Esophagus squamous epithelium (tissue), 5 donors: Measurements from ENCODE around the gene NDUFS1. TPM values are rescaled to one million over a fixed set of nuclear protein-coding genes. Genes with fewer than 3 reads are reported as not detected.

ENCODE experiments used
- DNase-seq: peaks from one replicate; lab custom pipeline; 2025; lab: John Stamatoyannopoulos, UW
- H3K27ac ChIP-seq, 4 donors: fragments of 200-600 bp; sonication (generic); one replicate each; pipeline ENCODE4 v1.5.1; 2016 to 2019; ENCODE audit warnings: mild to moderate bottlenecking in 1 of 4
- H3K27me3 ChIP-seq, 4 donors: fragments of 200-600 bp; sonication (generic); 1 replicate in 3 of 4; 2 replicates in 1 of 4; pipeline versions ENCODE4 v1.5.1 to v1.6.0; 2017 to 2021; ENCODE audit warnings: antibody characterized with exemption in 1 of 4
- H3K36me3 ChIP-seq, 3 donors: fragments of 200-600 bp; sonication (generic); one replicate each; pipeline ENCODE4 v1.5.1; 2016 to 2019
- H3K4me1 ChIP-seq, 3 donors: fragments of 200-600 bp; sonication (generic); one replicate each; pipeline ENCODE4 v1.5.1; 2017 to 2019
- H3K4me3 ChIP-seq, 4 donors: fragments of 200-600 bp; sonication (generic); 1 replicate in 3 of 4; 2 replicates in 1 of 4; pipeline ENCODE4 v1.5.1; 2016 to 2019; ENCODE audit warnings: mild to moderate bottlenecking in 2 of 4, moderate library complexity in 1 of 4
- H3K9me3 ChIP-seq, 3 donors: fragments of 200-600 bp; sonication (generic); one replicate each; pipeline ENCODE4 v1.5.1; 2016 to 2019
- POLR2A ChIP-seq, 4 donors: fragments of 450-650 bp; IDR thresholded peaks; one replicate each; pipeline ENCODE4 v1.6.1; 2017; ENCODE audit warnings: antibody characterized with exemption in 4 of 4, mild to moderate bottlenecking in 4 of 4, moderate library complexity in 3 of 4
- WGBS, 2 donors: methylation state at CpG; one replicate each; pipeline ENCODE4 v1.1.5; 2018; 5-methylcytosine and 5-hydroxymethylcytosine counted together
- intact Hi-C: fragments of 100-400 bp; cut with DNase I; formaldehyde crosslinking; loops from one replicate; pipeline ENCODE4 v1.15.0; 2022
- total RNA-seq, 4 donors: library from RNA; depleted of rRNA; stranded (reverse); fragments of >200 nt; gene quantifications; one replicate each; pipeline ENCODE4 v1.1.0, GENCODE V29; 2016
- TF ChIP-seq, protein P1 (sequence below), 6 experiments: fragments of 450-650 bp in 4 of 6; fragments of 200-600 bp in 2 of 6; sonication (generic) in 2 of 6; IDR thresholded peaks; one replicate each; pipeline ENCODE4 v1.5.1; 2016 to 2019; ENCODE audit warnings: antibody characterized with exemption in 6 of 6, mild to moderate bottlenecking in 4 of 6, moderate library complexity in 4 of 6
- donor health status: DM: yes; HTN: yes; CAD: no.

NDUFS1 gene
- total RNA-seq, 4 donors from 2014 or later: 87.5 to 155 (median 95.9) TPM

DNA sequence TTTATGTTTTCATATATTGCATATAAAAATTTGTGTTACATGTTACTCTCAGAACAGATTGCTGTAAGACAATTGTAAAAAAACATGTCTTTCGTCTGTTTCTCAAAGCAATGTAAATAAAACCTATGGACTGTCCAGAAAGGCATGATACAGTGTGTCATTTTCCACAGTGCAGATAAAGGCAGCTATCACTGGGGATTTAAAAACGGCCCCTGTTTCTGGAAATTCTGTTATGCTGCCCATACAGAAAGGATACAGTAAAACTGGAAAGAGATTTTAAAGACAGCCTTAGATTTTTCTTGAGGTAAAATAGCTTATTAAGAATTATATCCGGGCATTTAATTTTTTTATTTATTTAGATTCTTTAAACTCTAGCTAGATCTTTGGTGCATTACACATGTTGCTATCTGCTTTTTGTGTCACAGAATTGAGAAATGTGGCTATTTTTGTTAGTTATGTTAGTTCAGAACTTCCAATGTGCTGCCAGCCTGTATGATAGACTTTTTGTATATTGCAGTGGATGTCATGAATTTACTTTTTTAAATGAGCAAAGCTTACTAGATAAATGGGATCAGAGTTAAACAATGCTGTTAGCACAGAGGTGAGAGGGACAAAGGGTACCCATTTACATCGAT is 72.4 kb downstream of the NDUFS1 start:
- Histone ChIP-seq H3K27me3 (no peaks in the 10 kb centered on the region), H3K4me3 (peak overlapping the region; percentile 86 to 97 (median 92)), H3K27ac (peak overlapping the region; percentile 33 to 100 (median 99)), H3K9me3 (no peaks in the 10 kb centered on the region), H3K36me3 (peaks cover 0 to 20% (median 0%) of the 10 kb centered on the region in 3 donors), H3K4me1 (peaks cover 0 to 50% (median 7%) of the 10 kb centered on the region in 3 donors)
- no peak for TF ChIP-seq POLR2A (IDR thresholded peaks at IDR 0.05)
- TF ChIP-seq, protein P1, sequence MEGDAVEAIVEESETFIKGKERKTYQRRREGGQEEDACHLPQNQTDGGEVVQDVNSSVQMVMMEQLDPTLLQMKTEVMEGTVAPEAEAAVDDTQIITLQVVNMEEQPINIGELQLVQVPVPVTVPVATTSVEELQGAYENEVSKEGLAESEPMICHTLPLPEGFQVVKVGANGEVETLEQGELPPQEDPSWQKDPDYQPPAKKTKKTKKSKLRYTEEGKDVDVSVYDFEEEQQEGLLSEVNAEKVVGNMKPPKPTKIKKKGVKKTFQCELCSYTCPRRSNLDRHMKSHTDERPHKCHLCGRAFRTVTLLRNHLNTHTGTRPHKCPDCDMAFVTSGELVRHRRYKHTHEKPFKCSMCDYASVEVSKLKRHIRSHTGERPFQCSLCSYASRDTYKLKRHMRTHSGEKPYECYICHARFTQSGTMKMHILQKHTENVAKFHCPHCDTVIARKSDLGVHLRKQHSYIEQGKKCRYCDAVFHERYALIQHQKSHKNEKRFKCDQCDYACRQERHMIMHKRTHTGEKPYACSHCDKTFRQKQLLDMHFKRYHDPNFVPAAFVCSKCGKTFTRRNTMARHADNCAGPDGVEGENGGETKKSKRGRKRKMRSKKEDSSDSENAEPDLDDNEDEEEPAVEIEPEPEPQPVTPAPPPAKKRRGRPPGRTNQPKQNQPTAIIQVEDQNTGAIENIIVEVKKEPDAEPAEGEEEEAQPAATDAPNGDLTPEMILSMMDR (IDR thresholded peaks at IDR 0.05): no peak
- intact Hi-C loops: no loop called here
- DNase-seq: no peak
- WGBS, 2 donors: 0 to 1% methylated on average over 4 of the region's 4 CpGs

DNA sequence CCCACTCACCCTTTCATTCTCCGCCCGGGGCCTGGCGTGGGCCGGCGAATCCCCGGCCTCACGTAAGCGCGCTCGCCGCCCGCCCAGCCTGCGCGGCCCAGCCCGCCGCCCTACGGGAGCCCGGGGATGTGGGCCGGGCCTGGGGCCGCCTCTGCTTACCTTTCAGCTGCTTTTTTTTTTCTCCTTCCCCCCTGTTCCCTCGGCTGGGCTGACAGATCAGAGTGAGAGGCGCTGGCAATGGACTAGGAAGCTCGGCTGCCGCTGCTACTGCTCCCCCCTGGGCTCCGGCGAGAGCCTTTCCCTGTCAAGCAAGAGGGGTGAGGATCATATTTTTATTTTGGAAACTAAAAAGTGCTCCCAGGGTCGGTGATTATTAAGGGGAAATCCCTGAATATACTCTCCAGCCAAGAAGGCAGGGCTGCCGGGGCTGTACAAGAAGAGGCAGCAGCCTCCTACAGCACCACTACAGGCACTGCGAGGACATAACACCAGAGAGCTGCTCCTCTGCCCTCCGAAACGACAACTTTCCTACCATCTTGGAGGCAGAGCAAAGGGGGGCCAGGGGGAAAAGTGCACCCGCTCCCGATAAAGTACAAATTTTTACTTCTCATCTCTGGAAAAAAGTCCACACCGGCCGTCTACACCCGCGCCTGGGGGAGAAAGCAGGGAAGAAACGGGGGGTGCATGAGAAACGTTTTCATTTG is 73.3 kb downstream of the NDUFS1 start, which contains the start of gene INO80D:
TSS of gene INO80D (minus strand) at position 433 of the 704 bp plus-strand sequence. CDS start 23,158 bp downstream, outside the sequence.
- DNase-seq: peak; percentile 30
- H3K9me3 ChIP-seq: no peaks in the 10 kb centered on the region
- 0 to 1% methylated on average over 8 to 17 of the region's 39 CpGs for WGBS, 2 donors
- TF ChIP-seq, protein P1 (IDR thresholded peaks at IDR 0.05): peak in 4 of 6 experiments; percentile 42 to 69 (median 55)
- TF ChIP-seq POLR2A (IDR thresholded peaks at IDR 0.05): peak in 2 of 4 donors; percentile 65 to 75
- intact Hi-C loops: no loop called here
- H3K27ac ChIP-seq: peak within 1 kb of the TSS; percentile 99 to 100 (median 99)
- H3K36me3 ChIP-seq: peaks cover 0 to 17% (median 0%) of the 10 kb centered on the region in 3 donors
- H3K4me3 ChIP-seq: peak within 1 kb of the TSS; percentile 86 to 97 (median 92)
- H3K27me3 ChIP-seq: no peaks in the 10 kb centered on the region
- peaks cover 0 to 54% (median 7%) of the 10 kb centered on the region in 3 donors for H3K4me1 ChIP-seq

DNA sequence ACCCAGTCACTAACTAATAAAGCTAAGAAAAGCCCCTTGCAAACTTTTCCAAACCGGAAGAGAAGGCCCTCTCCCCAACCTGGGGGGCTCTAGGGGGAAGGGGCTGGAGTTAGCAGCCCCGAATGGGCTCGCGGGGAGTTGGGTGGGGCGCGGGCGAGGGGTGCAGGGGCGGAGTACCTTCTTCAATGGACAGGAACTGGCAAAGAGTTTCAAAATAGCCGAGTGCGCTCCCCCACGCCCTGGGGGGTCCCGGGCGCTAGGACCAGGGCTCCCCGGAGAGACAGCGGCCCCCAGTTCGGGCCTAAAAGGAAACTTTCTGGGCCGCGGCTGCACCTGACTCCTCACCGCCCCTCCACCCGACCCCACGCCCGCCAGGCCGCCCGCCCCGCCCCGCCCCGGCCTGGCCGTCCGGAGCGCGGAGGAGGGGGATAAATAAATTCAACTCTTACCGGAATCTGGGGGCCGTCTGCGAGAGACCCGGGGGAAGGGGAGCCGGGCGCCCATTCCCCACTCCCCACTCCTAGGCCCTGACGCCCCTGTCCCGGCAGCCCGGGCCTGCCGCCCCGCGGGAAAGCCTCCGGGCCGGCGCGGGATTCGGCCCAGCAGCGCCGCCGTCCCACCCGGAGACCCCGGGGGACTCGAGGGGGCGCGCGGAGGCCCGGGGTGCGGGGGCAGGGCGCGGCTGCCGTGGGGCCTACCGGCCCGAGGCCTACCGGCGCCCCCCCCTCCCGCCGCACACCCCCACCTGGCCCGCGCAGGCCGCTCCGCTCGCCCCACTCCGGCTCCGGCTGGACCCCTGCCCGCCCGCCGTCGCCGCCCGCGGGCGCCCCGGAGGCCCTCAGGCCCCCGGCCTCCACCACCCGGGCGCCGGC is 74.1 kb downstream of the NDUFS1 start:
- TF ChIP-seq POLR2A (IDR thresholded peaks at IDR 0.05): no peak
- TF ChIP-seq, protein P1 (IDR thresholded peaks at IDR 0.05): no peak
- 0 to 20% methylated on average over 1 of the region's 88 CpGs for WGBS, 2 donors
- peaks cover 0 to 9% (median 0%) of the 10 kb centered on the region in 3 donors for H3K36me3 ChIP-seq
- no peaks in the 10 kb centered on the region for H3K9me3 ChIP-seq
- intact Hi-C loops: no loop called here
- H3K4me3 ChIP-seq: peak overlapping the region; percentile 86 to 97 (median 92)
- DNase-seq: no peak
- peak overlapping the region; percentile 99 to 100 (median 99) for H3K27ac ChIP-seq
- H3K27me3 ChIP-seq: no peaks in the 10 kb centered on the region
- H3K4me1 ChIP-seq: peaks cover 0 to 57% (median 7%) of the 10 kb centered on the region in 3 donors

DNA sequence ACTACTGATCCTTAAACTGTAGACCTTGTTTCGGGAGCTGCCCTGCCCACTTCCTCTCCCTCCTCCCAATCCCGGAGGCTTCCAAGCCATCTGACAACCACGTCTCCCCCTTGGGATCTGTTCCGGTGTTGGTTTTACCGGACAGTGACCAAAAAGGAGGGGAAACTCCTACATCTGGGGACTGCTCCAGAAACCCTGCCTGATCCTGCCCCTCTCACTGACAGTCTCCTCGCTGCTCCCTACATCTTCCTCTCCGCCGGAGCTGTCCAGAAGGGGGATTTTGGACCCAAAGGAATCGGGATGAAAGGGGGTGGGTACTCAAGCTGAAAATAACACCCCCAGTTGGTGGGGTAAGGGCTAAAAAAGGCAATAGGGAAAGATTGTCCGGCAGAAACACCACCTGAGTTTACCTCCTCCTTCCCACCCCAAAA is 74.8 kb downstream of the NDUFS1 start:
- Histone ChIP-seq H3K4me1 (peaks cover 0 to 62% (median 7%) of the 10 kb centered on the region in 3 donors), H3K27ac (peak overlapping the region; percentile 99 to 100 (median 99)), H3K36me3 (peaks cover 0 to 3% (median 0%) of the 10 kb centered on the region in 3 donors), H3K27me3 (no peaks in the 10 kb centered on the region), H3K4me3 (peak overlapping the region; percentile 86 to 97 (median 92)), H3K9me3 (no peaks in the 10 kb centered on the region)
- TF ChIP-seq, protein P1 (IDR thresholded peaks at IDR 0.05): peak in 1 of 6 experiments; percentile 5
- TF ChIP-seq POLR2A (IDR thresholded peaks at IDR 0.05): peak in 2 of 4 donors; percentile 17 to 51
- DNase-seq: no peak
- intact Hi-C loops: no loop called here
- WGBS, 2 donors: 0 to 3% methylated on average over 8 of the region's 10 CpGs
